ENCODE results near the gene TMEM115. TPM values are rescaled to one million over a fixed set of nuclear protein-coding genes. Genes with fewer than 3 reads are reported as not detected.

TMEM115 gene
- total and polyA plus RNA-seq, 2 experiments from 2014 or later = 17.8 to 49.2 TPM

- Histone ChIP-seq H3K36me3 (ENCODE audit: insufficient read depth) (no peaks in the 10 kb centered on the region), H3K4me1 (ENCODE audit: insufficient read depth) (peaks cover 3% of the 10 kb centered on the region; the same call in 1 of the 2 replicates), H3F3A (replicated peaks; ENCODE audit: low read depth) (0 out of 2 replicates have a peak, but pooled peaks cover 8% of the 10 kb centered on the region), H3K4me2 (peak within 1 kb of the TSS; percentile 99), H3K9me2 (ENCODE audit: insufficient read depth) (no peaks in the 10 kb centered on the region), H3K27me3 (ENCODE audit: insufficient read depth) (peaks cover 12% of the 10 kb centered on the region; the same call in 1 of the 2 replicates), H3K4me3 (peak within 1 kb of the TSS; percentile 67), H2AFZ (peak within 1 kb of the TSS; percentile 98), H3K79me2 (replicated peaks; ENCODE audit: insufficient read depth) (no peaks in the 10 kb centered on the region), H4K20me1 (replicated peaks; ENCODE audit: insufficient read depth) (peaks cover 3% of the 10 kb centered on the region; the same call in 1 of the 2 replicates), H3K27ac (ENCODE audit: low read depth) (no peak within 1 kb of the TSS)
- Mint-ChIP-seq H3K4me3 (peak within 1 kb of the TSS; percentile 95), H3K27ac (peak within 1 kb of the TSS; percentile 93), H3K36me3 (ENCODE audit: low read depth) (peaks cover 12% of the 10 kb centered on the region), H3K9me3 (no peaks in the 10 kb centered on the region), H3K27me3 (ENCODE audit: insufficient read depth, low read depth, poor library complexity) (peaks cover 13% of the 10 kb centered on the region), H3K4me1 (peaks cover 16% of the 10 kb centered on the region)
- DNase-seq (ENCODE audit: low spot score) (peak; percentile 95), ATAC-seq (peak; percentile 92)
- TF ChIP-seq ZNF331 (CRISPR knock-in tag; IDR thresholded peaks at IDR 0.05; ENCODE audit: low read depth) (no peak), REST (IDR thresholded peaks at IDR 0.05; ENCODE audit: unreplicated experiment) (no peak), CREB1 (CRISPR knock-in tag; IDR thresholded peaks at IDR 0.05; ENCODE audit: low read depth) (peak; percentile 81), ZNF114 (CRISPR knock-in tag; IDR thresholded peaks at IDR 0.05) (no peak; the same call in 1 of the 2 replicates), STAT1 (IDR thresholded peaks at IDR 0.05; ENCODE audit: unreplicated experiment) (no peak), POLR2AphosphoS5 (IDR thresholded peaks at IDR 0.05; ENCODE audit: low read depth) (peak; percentile 95), ETS1 (IDR thresholded peaks at IDR 0.05) (peak; percentile 100), NANOG (IDR thresholded peaks at IDR 0.05; ENCODE audit: borderline replicate concordance) (no peak), JUNB (IDR thresholded peaks at IDR 0.05; ENCODE audit: unreplicated experiment) (no peak), EZH2 (IDR thresholded peaks at IDR 0.05; ENCODE audit: low read depth, unreplicated experiment) (no peak), ZNF462 (CRISPR knock-in tag; IDR thresholded peaks at IDR 0.05) (no peak)
Observed at GRCh38 chr3:50350527-50351322, 8.6 kb downstream of the TMEM115 start, which contains the start of the genes CYB561D2 and NPRL2. TSS of gene CYB561D2 (plus strand) at chr3:50350862. CDS start at chr3:50351434, 572 bp downstream. TSS of gene NPRL2 (minus strand) at chr3:50350775. CDS start at chr3:50350652, 123 bp downstream.

Measured in GM23338 (cell line).